GM12878 (cell line): ENCODE results near the gene MYO7A. TPM values are rescaled to one million over a fixed set of nuclear protein-coding genes. Genes with fewer than 3 reads are reported as not detected.

Experiments
- ATAC-seq: fragments of 200-7000 bp; cut with Tn5 transposase; 3 replicates; pipeline ENCODE4 v1.9.1; 2020; ENCODE audit warnings: mild to moderate bottlenecking, moderate library complexity
- BruUV-seq: library from RNA; stranded (reverse); fragments of 400-500 nt; replicated peaks from 2 replicates; lab custom pipeline; 2021; lab: Mats Ljungman, UMichigan
- CTCF ChIA-PET: fragments of 300-600 bp; sonication (Branson Sonifier 250); formaldehyde crosslinking; extraction: SDS; loops from one replicate; lab custom pipeline; 2021; ENCODE audit warnings: inconsistent platforms; lab: Yijun Ruan, JAX
- POLR2A ChIA-PET: fragments of 350-600 bp; formaldehyde crosslinking; extraction: SDS; loops from one replicate; lab custom pipeline; 2021; ENCODE audit warnings: inconsistent platforms; lab: Charles Lee
- RAD21 ChIA-PET: fragments of 300-600 bp; sonication (Branson Sonifier 250); formaldehyde crosslinking; loops from one replicate; lab custom pipeline; 2023; ENCODE audit warnings: antibody characterized with exemption; ENCODE audit not compliant: unreplicated experiment; lab: Charles Lee
- SMC1A ChIA-PET: fragments of 300-600 bp; sonication (Branson Sonifier 250); formaldehyde crosslinking; loops from one replicate; lab custom pipeline; 2023; ENCODE audit not compliant: unreplicated experiment, uncharacterized antibody; lab: Charles Lee
- DNase-seq: peaks from one replicate; pipeline ENCODE4 v3.0.0-alpha.2; 2011; ENCODE audit warnings: low read depth, low spot score
- FAIRE-seq: peaks from 3 replicates; lab custom pipeline; 2011; peaks lifted over from hg19 to GRCh38; lab: Jason Lieb, UNC
- H2AFZ ChIP-seq: 2 replicates; pipeline ENCODE4 v1.6.0; 2011; ENCODE audit warnings: low read depth, low read length, control low read depth; ENCODE audit not compliant: control insufficient read depth
- H3K27ac ChIP-seq: 2 replicates; pipeline ENCODE4 v1.5.1; 2011; ENCODE audit warnings: control low read depth; ENCODE audit not compliant: control insufficient read depth, insufficient read depth
- H3K27me3 ChIP-seq, 2 experiments: replicated peaks in 1 of 2; 2 replicates each; pipeline versions ENCODE4 v1.6.0 to v1.6.1; 2011; ENCODE audit warnings: low read length in 1 of 2; ENCODE audit not compliant: control insufficient read depth in 2 of 2, insufficient read depth in 2 of 2
- H3K36me3 ChIP-seq, 2 experiments: 2 replicates each; pipeline ENCODE4 v1.5.1; 2011; ENCODE audit warnings: low read length in 1 of 2; ENCODE audit not compliant: control insufficient read depth in 2 of 2, insufficient read depth in 2 of 2
- H3K4me1 ChIP-seq: 2 replicates; pipeline ENCODE4 v1.6.1; 2011; ENCODE audit warnings: mild to moderate bottlenecking, low read length, moderate library complexity, mixed read lengths; ENCODE audit not compliant: control insufficient read depth, insufficient read depth
- H3K4me2 ChIP-seq: 2 replicates; pipeline ENCODE4 v1.6.0; 2011; ENCODE audit warnings: control low read depth; ENCODE audit not compliant: control insufficient read depth, insufficient read depth
- H3K4me3 ChIP-seq: fragments of 200-600 bp; sonication (generic); 2 replicates; pipeline ENCODE4 v1.5.1; 2016
- H3K79me2 ChIP-seq: 2 replicates; pipeline ENCODE4 v1.6.0; 2011; ENCODE audit warnings: low read length; ENCODE audit not compliant: control insufficient read depth, insufficient read depth
- H3K9ac ChIP-seq: 2 replicates; pipeline ENCODE4 v1.8.0; 2011; ENCODE audit warnings: low read length, control low read depth, mixed read lengths; ENCODE audit not compliant: control insufficient read depth, insufficient read depth
- H3K9me3 ChIP-seq: replicated peaks from 3 replicates; pipeline ENCODE4 v1.5.1; 2011; ENCODE audit warnings: mild to moderate bottlenecking, low read length; ENCODE audit not compliant: control insufficient read depth, insufficient read depth
- H4K20me1 ChIP-seq: 2 replicates; pipeline ENCODE4 v1.6.0; 2011; ENCODE audit not compliant: control insufficient read depth, insufficient read depth
- CUX1 ChIP-seq: IDR thresholded peaks from 2 replicates; pipeline ENCODE4 v1.6.1; 2012; ENCODE audit warnings: improper control_type of control experiment, low read depth, low read length; ENCODE audit not compliant: insufficient replicate concordance
- EP300 ChIP-seq, 2 experiments: fragments of 150-350 bp in 1 of 2; IDR thresholded peaks; 2 replicates each; pipeline ENCODE4 v1.6.1; 2011 to 2012; ENCODE audit warnings: low read depth in 2 of 2, low read length in 2 of 2, borderline replicate concordance in 1 of 2, improper control_type of control experiment in 1 of 2, inconsistent platforms in 1 of 2; ENCODE audit not compliant: control insufficient read depth in 1 of 2
- HCFC1 ChIP-seq: fragments of 150-350 bp; IDR thresholded peaks from 2 replicates; pipeline ENCODE4 v1.6.1; 2014; ENCODE audit warnings: low read length
- HSF1 ChIP-seq: fragments of 150-350 bp; IDR thresholded peaks from 2 replicates; pipeline ENCODE4 v1.6.1; 2014; ENCODE audit warnings: mild to moderate bottlenecking, low read depth, low read length
- IKZF1 ChIP-seq: fragments of 450-650 bp; conservative IDR thresholded peaks from 2 replicates; pipeline ENCODE4 v1.6.1; 2017; ENCODE audit warnings: antibody characterized with exemption, mild to moderate bottlenecking
- MEF2B ChIP-seq: fragments of 450-650 bp; IDR thresholded peaks from 2 replicates; pipeline ENCODE4 v1.6.1; 2018; ENCODE audit warnings: mild to moderate bottlenecking, moderate library complexity; ENCODE audit not compliant: partially characterized antibody, poor library complexity, severe bottlenecking
- NR2C1 ChIP-seq: fragments of 450-650 bp; IDR thresholded peaks from 2 replicates; pipeline ENCODE4 v1.6.1; 2017; ENCODE audit warnings: antibody characterized with exemption, mild to moderate bottlenecking, moderate library complexity
- POLR2AphosphoS2 ChIP-seq: IDR thresholded peaks from 2 replicates; pipeline ENCODE4 v1.6.1; 2011; ENCODE audit warnings: low read depth, mild to moderate bottlenecking, low read length, improper control_type of control experiment, moderate library complexity
- REST ChIP-seq: IDR thresholded peaks from 2 replicates; pipeline ENCODE4 v1.6.1; 2012; ENCODE audit warnings: mild to moderate bottlenecking, low read depth, low read length
- SIX5 ChIP-seq: IDR thresholded peaks from 2 replicates; pipeline ENCODE4 v1.6.1; 2011; ENCODE audit warnings: mild to moderate bottlenecking, low read depth, low read length, moderate library complexity; ENCODE audit not compliant: severe bottlenecking
- SUPT20H ChIP-seq: IDR thresholded peaks from 2 replicates; pipeline ENCODE4 v1.6.1; 2011; ENCODE audit warnings: low read depth, mild to moderate bottlenecking, low read length, moderate library complexity, borderline replicate concordance; ENCODE audit not compliant: control insufficient read depth
- TCF3 ChIP-seq: IDR thresholded peaks from 2 replicates; pipeline ENCODE4 v1.6.1; 2012; ENCODE audit warnings: low read depth, mild to moderate bottlenecking, low read length, borderline replicate concordance; ENCODE audit not compliant: insufficient read depth
- WGBS: methylation state at CpG from one replicate; pipeline ENCODE4 v1.1.6; 2016; ENCODE audit warnings: low lambda C conversion rate; ENCODE audit not compliant: insufficient replicate concordance, insufficient coverage; ENCODE audit errors: missing lambda C conversion rate; 5-methylcytosine and 5-hydroxymethylcytosine counted together
- in situ Hi-C: fragments of 300-500 bp; cut with MboI; formaldehyde crosslinking; loops from 9 replicates; pipeline ENCODE4 v1.14.3; 2018; ENCODE audit warnings: mixed read lengths
- intact Hi-C: fragments of 100-400 bp; cut with micrococcal nuclease; formaldehyde crosslinking; loops from one replicate; pipeline ENCODE4 v1.14.2; 2022; ENCODE audit not compliant: unreplicated experiment
- polyA plus RNA-seq, 11 experiments: library from polyadenylated mRNA; depleted of rRNA in 4 of 11; unstranded in 6 of 11; stranded (reverse) in 5 of 11; fragments of >200 nt; fragmentation: Nextera tagmentation in 4 of 11; fragmentation: Illumina TruSeq in 1 of 11; extraction: Ambion mirVana in 4 of 11; extraction: Trizol in 1 of 11; gene quantifications; 1 replicate in 1 of 11; 2 replicates in 10 of 11; pipeline versions ENCODE4 v1.2.1 to v1.2.3, GENCODE V29; 2011 to 2016; ENCODE audit warnings: inconsistent platforms in 2 of 11, missing spikeins in 2 of 11, low read depth in 1 of 11
- total RNA-seq, 4 experiments: library from RNA; depleted of rRNA in 3 of 4; stranded (reverse); fragments of >200 nt in 3 of 4; fragmentation: Illumina TruSeq in 1 of 4; extraction: Trizol in 1 of 4; gene quantifications; 2 replicates each; pipeline versions ENCODE4 v1.2.1 to v1.2.3, GENCODE V29; 2013 to 2021

Gene MYO7A
- total and polyA plus RNA-seq, 10 of the 15 experiments (the other 5 are each of a cell fraction or from before 2014, with no cell fraction given), result 0.01 to 0.21 (median 0.04) TPM; not detected in 6

GRCh38 chr11:77230878-77231605 is 103.0 kb downstream of the MYO7A start:
- in situ Hi-C loops, result no loop called here
- no peak overlapping the region for H2AFZ ChIP-seq
- CTCF ChIA-PET, result no interaction called here
- ATAC-seq (no peak), DNase-seq (no peak), FAIRE-seq (no peak)
- intact Hi-C loops, result no loop called here
- BruUV-seq, result no TSS peak
- POLR2A ChIA-PET, result no interaction called here
- no peaks in the 10 kb centered on the region for H3K79me2 ChIP-seq
- 48% methylated on average over 5 of the region's 5 CpGs for WGBS
- H3K36me3 ChIP-seq, result no peaks in the 10 kb centered on the region
- no peak overlapping the region for H3K4me2 ChIP-seq
- no peak overlapping the region for H3K27ac ChIP-seq
- H3K9me3 ChIP-seq, result no peaks in the 10 kb centered on the region
- H4K20me1 ChIP-seq, result no peaks in the 10 kb centered on the region
- no peak overlapping the region for H3K4me3 ChIP-seq
- SMC1A ChIA-PET, result no interaction called here
- RAD21 ChIA-PET, result no interaction called here
- H3K9ac ChIP-seq, result no peak overlapping the region
- H3K4me1 ChIP-seq, result no peaks in the 10 kb centered on the region
- H3K27me3 ChIP-seq, result no peaks in the 10 kb centered on the region; a peak in 2 of 4 replicates
- TF ChIP-seq NR2C1, result no peak
- no peak for TF ChIP-seq MEF2B
- TF ChIP-seq SUPT20H, result no peak
- TF ChIP-seq TCF3, result no peak
- no peak for TF ChIP-seq POLR2AphosphoS2
- no peak for TF ChIP-seq EP300 (IDR thresholded peaks at IDR 0.05; ENCODE audit: borderline replicate concordance in 1 of 2, control insufficient read depth in 1 of 2, low read depth in 2 of 2, low read length in 2 of 2)
- no peak for TF ChIP-seq IKZF1
- no peak for TF ChIP-seq REST
- TF ChIP-seq HSF1, result no peak
- TF ChIP-seq SIX5, result no peak
- no peak for TF ChIP-seq CUX1
- TF ChIP-seq HCFC1, result no peak
